HG03103 (cell line): ENCODE measurements around the gene MYO7A.

Experiments
- ATAC-seq: cut with Tn5 transposase; IDR thresholded peaks from one replicate; pipeline ENCODE4 v1.9.1; 2021; ENCODE audit warnings: low read depth; ENCODE audit not compliant: unreplicated experiment

Gene MYO7A

DNA sequence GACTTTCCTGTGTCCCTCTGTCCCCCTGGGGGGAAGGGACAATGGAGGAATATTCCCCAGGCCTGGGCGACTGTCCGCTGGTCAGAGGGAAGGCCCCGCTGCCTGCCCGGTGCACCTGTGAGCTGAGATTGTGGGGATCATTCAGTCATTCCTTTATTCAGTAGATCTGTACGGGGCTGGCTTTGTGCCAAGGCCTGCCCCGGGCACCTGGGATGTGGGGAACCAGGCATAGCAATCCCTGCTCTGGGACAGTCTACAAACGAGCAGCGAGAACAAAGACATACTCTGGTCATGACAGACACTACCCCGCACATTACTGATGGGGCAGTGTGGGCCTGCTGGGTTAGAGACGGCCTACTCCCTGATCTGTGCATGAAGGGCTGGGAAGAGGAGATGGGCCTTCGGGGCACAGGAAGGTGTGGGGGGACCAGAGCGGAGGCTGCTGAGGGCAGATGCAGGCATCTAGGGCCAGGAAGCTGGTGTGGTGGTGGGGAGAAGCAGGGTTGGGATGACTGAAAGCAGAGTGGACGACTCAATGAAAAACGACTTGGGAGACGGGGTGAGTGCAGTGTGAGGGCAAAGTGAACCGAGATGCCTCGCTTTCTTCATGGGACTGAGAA is 1.8 kb upstream of the MYO7A start:
- ATAC-seq, result no peak

GRCh38 chr11:77126861-77127234 is 1.2 kb upstream of the MYO7A start:
- ATAC-seq, result no peak

GRCh38 chr11:77127235-77127911 is 673 bp upstream of the MYO7A start:
- no peak for ATAC-seq

GRCh38 chr11:77129069-77129841 is 1.2 kb downstream of the MYO7A start:
- ATAC-seq, result no peak

- no peak for ATAC-seq
These were observed 2.1 kb downstream of the MYO7A start for GRCh38 chr11:77129842-77130756.

GRCh38 chr11:77130763-77131513 is 2.9 kb downstream of the MYO7A start:
- no peak for ATAC-seq

- no peak for ATAC-seq
These were observed 3.5 kb downstream of the MYO7A start for GRCh38 chr11:77131560-77131959.

DNA sequence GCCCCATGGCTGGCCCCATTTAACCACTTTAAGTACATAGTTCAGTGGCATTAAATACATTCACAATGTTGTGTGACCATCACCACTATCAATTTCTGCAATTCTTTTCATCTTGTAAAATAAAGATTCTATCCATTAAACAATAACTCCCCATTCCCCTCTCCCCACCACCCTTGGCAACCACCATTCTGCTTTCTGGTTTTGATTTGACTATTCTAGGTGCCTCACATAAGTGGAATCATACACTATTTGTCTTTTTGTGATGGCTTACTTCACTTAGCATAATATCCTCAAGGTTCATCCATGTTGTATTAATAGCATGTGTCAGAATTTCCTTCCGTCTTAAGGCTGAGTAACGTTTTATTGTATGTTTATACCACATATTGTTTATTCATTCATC is 7.0 kb downstream of the MYO7A start:
- no peak for ATAC-seq

GRCh38 chr11:77136074-77136473 is 8.0 kb downstream of the MYO7A start:
- ATAC-seq, result no peak

- no peak for ATAC-seq
These were observed 8.9 kb downstream of the MYO7A start for GRCh38 chr11:77136784-77137420.

- no peak for ATAC-seq
These were observed 9.4 kb downstream of the MYO7A start for GRCh38 chr11:77137421-77137820.

DNA sequence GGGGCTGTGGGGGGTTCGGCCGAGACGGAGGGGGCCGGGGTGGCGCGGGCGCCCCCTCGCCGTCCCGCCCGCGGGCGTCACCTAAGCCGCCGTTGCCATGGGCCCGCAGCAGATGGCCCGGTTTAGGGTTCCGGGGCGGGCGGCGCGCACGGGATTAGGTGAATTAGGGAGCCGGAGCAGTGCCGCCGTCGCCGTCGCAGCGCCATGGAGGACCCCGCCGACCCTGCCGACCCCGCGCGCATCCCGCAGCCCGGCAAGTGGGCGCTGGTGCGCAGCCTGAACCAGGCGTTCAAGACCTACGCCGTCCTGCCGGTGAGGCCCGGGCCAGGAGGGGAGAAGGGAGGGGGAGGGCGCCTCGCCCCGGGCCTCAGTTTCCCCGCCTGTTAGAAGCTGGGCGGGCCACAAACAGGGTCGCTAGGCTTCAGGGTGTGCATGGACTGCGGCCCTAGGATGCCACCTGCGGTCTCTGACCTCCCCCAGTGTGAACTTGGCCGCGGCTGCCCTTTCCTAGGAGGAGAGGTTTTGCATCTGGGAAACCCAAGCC is 10.1 kb downstream of the MYO7A start:
- ATAC-seq, result no peak

GRCh38 chr11:77139201-77139600 is 11.2 kb downstream of the MYO7A start:
- no peak for ATAC-seq

DNA sequence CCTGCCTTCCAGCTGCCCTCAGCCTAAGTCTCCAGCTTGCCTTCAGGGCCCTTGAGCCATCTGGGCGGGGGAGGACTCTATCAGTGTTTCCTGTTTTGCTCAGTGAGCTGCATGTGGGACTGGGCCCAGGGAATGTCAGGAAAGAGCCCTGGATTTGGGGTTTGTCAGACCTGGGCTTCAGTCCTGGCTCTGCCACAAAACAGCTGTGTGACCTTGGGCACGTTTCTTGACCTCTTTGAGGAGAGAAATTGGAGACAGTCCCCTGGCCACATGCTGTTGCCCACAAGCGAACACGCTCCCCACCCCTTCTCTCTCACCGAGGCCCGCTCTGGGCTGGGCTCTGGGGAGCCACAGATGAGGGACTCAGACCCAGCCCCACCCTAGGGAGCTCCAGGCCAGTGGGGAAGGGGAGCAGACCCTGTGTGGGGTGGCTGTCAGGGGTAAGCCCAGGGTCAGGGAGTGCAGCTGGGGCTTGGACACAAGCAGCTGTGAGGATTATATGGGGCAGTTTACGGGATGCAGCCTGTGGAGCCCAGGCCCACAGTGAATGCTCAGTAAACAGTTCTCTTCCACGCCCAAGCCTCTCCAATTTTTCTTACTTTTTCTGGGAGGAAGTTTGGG is 12.3 kb downstream of the MYO7A start:
- ATAC-seq, result no peak

DNA sequence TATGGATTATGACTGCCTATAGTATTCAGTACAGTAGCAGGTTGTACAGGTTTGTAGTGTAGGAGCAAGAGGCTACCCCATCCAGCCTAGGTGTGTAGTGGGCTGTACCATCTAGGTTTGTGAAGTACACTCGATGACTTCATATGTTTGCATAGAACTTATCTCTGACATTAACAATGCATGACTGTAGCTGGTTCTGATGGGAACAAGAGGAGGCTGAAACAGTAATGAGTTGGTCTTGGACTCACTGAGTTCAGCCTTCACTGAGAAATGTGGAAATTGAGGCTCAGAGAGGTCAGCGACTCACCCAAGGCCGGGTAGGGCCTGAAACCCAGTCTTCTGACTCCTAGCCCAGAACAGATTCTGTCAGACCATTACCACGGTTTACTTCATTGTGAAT is 13.0 kb downstream of the MYO7A start:
- ATAC-seq, result no peak

GRCh38 chr11:77141475-77141874 is 13.4 kb downstream of the MYO7A start:
- ATAC-seq, result no peak

DNA sequence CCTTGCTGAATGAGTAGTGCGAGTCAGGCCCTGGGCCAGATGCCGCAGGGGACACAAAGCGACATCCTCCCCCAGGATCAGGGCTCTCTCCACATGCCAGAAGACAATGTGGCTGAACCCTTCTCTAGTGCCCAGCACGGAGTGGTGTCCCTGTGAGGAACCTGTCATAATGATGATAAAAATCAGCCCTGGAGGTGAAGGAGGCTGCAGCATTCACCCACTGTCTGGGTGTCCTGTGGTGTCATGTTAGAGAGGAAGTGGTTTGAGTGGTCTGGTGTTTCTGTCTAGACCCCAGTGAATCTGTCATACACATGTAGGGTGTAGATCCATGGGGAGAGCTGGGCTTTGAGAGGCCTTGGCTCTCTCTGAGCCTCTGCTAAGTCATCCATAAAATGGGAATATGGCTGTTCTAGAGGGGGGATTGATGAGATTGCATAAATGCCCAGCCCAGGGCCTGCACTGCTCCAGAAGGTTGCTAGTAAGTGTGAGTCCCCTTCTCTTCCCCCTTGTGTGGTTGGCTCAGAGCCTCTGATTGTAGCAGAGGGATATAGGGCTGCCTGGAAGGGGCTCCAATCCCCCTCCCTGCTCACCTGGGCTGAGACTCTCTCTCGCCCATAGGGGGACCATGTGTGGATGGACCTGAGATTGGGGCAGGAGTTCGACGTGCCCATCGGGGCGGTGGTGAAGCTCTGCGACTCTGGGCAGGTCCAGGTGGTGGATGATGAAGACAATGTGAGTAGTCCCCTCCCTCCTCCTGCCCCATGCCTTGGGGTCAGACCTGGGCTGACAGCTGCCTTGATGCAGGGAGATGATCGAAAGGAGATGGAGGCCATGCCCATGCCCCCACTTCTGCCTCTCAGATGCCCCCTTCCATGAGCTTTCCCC is 14.3 kb downstream of the MYO7A start:
- no peak for ATAC-seq
